Brain microvascular endothelial cell (primary cell): Measurements from ENCODE around the gene MAMDC2.

Experiments used
- DNase-seq: peaks from one replicate; pipeline ENCODE4 v3.0.0-alpha.2; 2020
- H3K27ac ChIP-seq: fragments of 250-450 bp; sonication (Bioruptor Pico); 2 replicates; pipeline ENCODE4 v1.5.1; 2020; ENCODE audit warnings: mild to moderate bottlenecking, moderate library complexity
- H3K27me3 ChIP-seq: fragments of 250-450 bp; sonication (Bioruptor Pico); replicated peaks from 2 replicates; pipeline ENCODE4 v1.5.1; 2020; ENCODE audit warnings: mild to moderate bottlenecking
- H3K36me3 ChIP-seq: fragments of 250-450 bp; sonication (Bioruptor Pico); replicated peaks from 2 replicates; pipeline ENCODE4 v1.5.1; 2020; ENCODE audit warnings: mild to moderate bottlenecking
- H3K4me3 ChIP-seq: 2 replicates; pipeline ENCODE4 v1.5.1; 2011; ENCODE audit warnings: low read depth, mild to moderate bottlenecking, control low read depth, low read length, moderate library complexity
- in situ Hi-C: cut with HindIII; loops from 2 replicates; pipeline ENCODE4 v1.10.0; 2017; ENCODE audit warnings: low sequenced_read_pairs, low pct_ligation_motif_present
- TF ChIP-seq, protein P1 (sequence below): IDR thresholded peaks from 2 replicates; pipeline ENCODE4 v1.5.1; 2011; ENCODE audit warnings: low read depth, mild to moderate bottlenecking, moderate library complexity, low read length, control low read depth, inconsistent platforms; ENCODE audit errors: missing control alignments

The MAMDC2 gene

DNA sequence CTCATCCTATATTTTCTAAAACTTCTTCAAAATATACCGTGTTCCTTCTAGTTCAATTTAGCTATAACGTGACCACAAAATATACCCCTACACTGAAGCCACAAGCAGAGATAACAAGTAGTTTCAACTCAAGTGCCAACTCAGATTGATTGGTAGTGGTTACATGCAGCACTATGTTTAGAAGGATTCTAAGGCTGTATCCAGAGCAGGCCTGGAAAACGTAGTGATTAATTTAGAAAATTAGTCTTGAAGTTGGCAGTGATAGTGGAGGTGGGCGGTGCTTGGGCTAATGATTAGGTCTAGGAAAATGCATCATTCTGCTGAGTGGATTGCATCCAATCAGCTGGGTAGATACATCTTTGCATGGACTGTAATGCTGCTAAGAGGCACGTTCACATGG lies 61.5 kb downstream of the MAMDC2 start:
- no peak for DNase-seq
- Histone ChIP-seq H3K27ac (no peak overlapping the region), H3K36me3 (no peaks in the 10 kb centered on the region), H3K27me3 (no peaks in the 10 kb centered on the region), H3K4me3 (no peak overlapping the region)
- TF ChIP-seq, protein P1, sequence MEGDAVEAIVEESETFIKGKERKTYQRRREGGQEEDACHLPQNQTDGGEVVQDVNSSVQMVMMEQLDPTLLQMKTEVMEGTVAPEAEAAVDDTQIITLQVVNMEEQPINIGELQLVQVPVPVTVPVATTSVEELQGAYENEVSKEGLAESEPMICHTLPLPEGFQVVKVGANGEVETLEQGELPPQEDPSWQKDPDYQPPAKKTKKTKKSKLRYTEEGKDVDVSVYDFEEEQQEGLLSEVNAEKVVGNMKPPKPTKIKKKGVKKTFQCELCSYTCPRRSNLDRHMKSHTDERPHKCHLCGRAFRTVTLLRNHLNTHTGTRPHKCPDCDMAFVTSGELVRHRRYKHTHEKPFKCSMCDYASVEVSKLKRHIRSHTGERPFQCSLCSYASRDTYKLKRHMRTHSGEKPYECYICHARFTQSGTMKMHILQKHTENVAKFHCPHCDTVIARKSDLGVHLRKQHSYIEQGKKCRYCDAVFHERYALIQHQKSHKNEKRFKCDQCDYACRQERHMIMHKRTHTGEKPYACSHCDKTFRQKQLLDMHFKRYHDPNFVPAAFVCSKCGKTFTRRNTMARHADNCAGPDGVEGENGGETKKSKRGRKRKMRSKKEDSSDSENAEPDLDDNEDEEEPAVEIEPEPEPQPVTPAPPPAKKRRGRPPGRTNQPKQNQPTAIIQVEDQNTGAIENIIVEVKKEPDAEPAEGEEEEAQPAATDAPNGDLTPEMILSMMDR: no peak
- in situ Hi-C loops: no loop called here

DNA sequence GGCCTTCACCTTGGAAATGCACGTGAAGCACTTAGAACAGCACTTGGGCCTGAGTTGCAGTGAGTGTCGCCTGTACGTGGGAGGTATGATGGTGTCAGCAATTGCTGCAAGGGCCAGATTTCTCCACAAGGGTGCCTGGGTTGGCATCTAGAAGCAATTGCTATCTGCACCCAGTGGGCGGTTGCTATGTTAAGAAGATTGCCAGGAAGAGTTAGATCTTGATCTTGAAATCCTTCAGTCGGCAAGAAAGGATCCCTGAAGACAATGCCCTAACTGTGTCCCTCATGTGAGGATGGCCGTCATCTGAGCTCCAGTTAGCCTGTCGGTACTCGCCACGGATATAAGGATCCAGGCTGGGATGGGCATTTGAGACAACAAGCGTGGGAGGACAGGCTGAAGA lies 62.9 kb downstream of the MAMDC2 start:
- no peak overlapping the region for H3K4me3 ChIP-seq
- no peak for DNase-seq
- H3K27me3 ChIP-seq: no peaks in the 10 kb centered on the region
- in situ Hi-C loops: no loop called here
- no peak overlapping the region for H3K27ac ChIP-seq
- H3K36me3 ChIP-seq: no peaks in the 10 kb centered on the region
- TF ChIP-seq, protein P1: no peak

- Histone ChIP-seq H3K4me3 (no peak overlapping the region), H3K36me3 (no peaks in the 10 kb centered on the region), H3K27ac (no peak overlapping the region), H3K27me3 (no peaks in the 10 kb centered on the region)
- DNase-seq: no peak
- in situ Hi-C loops: no loop called here
- TF ChIP-seq, protein P1: no peak
These were observed 63.9 kb downstream of the MAMDC2 start for GRCh38 chr9:70107558-70107957.

GRCh38 chr9:70108181-70108580 lies 64.5 kb downstream of the MAMDC2 start:
- in situ Hi-C loops: no loop called here
- TF ChIP-seq, protein P1: peak; percentile 9
- Histone ChIP-seq H3K27ac (no peak overlapping the region), H3K27me3 (no peaks in the 10 kb centered on the region), H3K36me3 (no peaks in the 10 kb centered on the region), H3K4me3 (no peak overlapping the region)
- no peak for DNase-seq

DNA sequence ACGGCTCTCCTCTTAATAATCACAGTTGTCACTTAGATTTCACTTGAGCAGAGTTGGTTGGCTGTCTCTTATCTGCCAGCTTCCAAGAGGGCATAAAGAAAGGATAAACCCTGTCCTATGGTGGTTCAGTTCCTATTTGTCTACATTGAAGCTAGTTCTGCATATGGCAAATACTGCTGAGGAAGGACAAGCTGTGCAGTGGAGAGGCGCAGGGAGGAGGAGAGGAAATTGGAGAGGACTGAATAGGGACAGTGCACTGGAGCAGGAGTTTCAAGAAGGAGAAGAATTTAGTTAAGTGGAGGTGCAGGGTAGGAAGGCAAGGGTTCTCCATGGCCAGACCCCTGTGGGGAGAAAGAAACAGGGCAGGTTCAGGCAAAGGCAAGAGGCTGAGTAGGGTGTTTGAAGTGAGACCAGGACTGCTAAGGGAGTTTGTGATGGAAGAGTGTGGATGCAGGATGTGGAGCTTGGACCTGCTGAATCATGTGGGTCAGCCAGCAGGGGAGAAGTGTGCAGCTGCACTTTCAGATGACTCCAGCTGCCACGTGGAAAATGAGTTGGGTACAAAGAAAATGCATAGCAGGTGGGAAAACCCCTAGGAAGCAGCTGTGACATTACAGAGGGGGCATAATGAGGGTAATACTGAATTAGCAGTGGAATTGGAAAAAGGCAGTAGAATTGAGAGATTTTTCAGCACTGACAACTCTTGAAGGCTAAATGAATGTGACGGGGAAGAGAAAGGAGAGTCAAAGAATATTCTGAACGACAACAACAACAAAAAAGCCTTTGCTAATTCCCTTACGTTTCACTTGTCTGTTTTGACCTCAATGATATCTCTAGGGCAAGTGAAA lies 66.8 kb downstream of the MAMDC2 start:
- no peak for DNase-seq
- TF ChIP-seq, protein P1: no peak
- no peaks in the 10 kb centered on the region for H3K27me3 ChIP-seq
- H3K36me3 ChIP-seq: no peaks in the 10 kb centered on the region
- in situ Hi-C loops: loop anchor here (10.0 kb wide), 1 partner anchor 136 kb away; no protein-coding TSS in a partner anchor
- no peak overlapping the region for H3K27ac ChIP-seq
- H3K4me3 ChIP-seq: no peak overlapping the region

DNA sequence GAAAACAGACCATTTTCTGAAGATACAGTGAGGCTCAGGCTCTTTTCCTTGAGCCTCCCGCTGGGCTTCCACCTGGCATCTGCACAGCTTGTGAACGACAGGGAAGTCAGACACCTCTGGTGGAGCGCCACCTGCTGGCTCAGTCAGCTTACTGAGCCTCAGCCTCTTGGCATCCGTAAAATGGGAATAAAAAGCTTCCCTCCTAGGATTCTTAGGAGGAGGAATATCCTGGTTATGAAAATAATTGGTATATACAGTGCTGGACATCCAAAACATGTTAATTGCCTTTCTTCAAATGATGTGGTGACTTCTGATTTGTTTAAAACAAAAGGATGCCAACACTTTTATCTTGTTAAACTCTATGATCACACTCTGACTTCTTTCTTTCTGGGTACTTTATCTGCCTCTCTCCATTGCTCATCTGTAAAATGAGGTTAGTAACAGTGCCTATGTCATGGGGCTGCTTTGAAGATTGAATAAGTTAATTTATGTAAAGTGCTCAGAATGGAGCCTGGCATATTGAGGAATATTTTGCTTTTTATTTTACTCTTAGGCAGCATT lies 67.5 kb downstream of the MAMDC2 start:
- Histone ChIP-seq H3K4me3 (no peak overlapping the region), H3K36me3 (no peaks in the 10 kb centered on the region), H3K27ac (no peak overlapping the region), H3K27me3 (no peaks in the 10 kb centered on the region)
- TF ChIP-seq, protein P1: peak; percentile 95
- in situ Hi-C loops: loop anchor here (10.0 kb wide), 1 partner anchor 136 kb away; no protein-coding TSS in a partner anchor
- DNase-seq: peak; percentile 60
